HG03175 (cell line): ENCODE data around the gene TRIAP1.
"Not testable (repeated sequence)": the region's sequence is repeated elsewhere in the genome, so short reads cannot be mapped to it uniquely, and the experiment has no call there.

Experiments
- ATAC-seq: cut with Tn5 transposase; IDR thresholded peaks from one replicate; pipeline ENCODE4 v1.9.1; 2021; ENCODE audit warnings: mild to moderate bottlenecking, moderate library complexity; ENCODE audit not compliant: unreplicated experiment

TRIAP1 gene

GRCh38 chr12:120468821-120469449 lies 22.8 kb upstream of the TRIAP1 start:
- peak; percentile 16 for ATAC-seq

- no peak for ATAC-seq
Measured at GRCh38 chr12:120468325-120468820, 22.2 kb upstream of the TRIAP1 start.

- no peak for ATAC-seq
Measured at GRCh38 chr12:120467439-120467838, 21.3 kb upstream of the TRIAP1 start.

GRCh38 chr12:120466560-120467315 lies 20.6 kb upstream of the TRIAP1 start:
- no peak for ATAC-seq

GRCh38 chr12:120465756-120466155 lies 19.6 kb upstream of the TRIAP1 start:
- no peak for ATAC-seq

- no peak for ATAC-seq
Measured at GRCh38 chr12:120463712-120464111, 17.5 kb upstream of the TRIAP1 start.

- no peak for ATAC-seq
Measured at GRCh38 chr12:120462099-120462640, 16.0 kb upstream of the TRIAP1 start.

GRCh38 chr12:120460157-120460556 lies 14.0 kb upstream of the TRIAP1 start:
- no peak for ATAC-seq

- ATAC-seq, result no peak
Measured at GRCh38 chr12:120457133-120457532, 10.9 kb upstream of the TRIAP1 start.

- no peak for ATAC-seq
Measured at GRCh38 chr12:120455302-120455701, 9.1 kb upstream of the TRIAP1 start.

- peak; percentile 68 for ATAC-seq
Measured at GRCh38 chr12:120453977-120454376, 7.8 kb upstream of the TRIAP1 start.

- no peak for ATAC-seq
Measured at GRCh38 chr12:120453060-120453750, 7.0 kb upstream of the TRIAP1 start.

- ATAC-seq, result not testable (repeated sequence)
Measured at GRCh38 chr12:120452524-120452923, 6.3 kb upstream of the TRIAP1 start.

- ATAC-seq, result no peak
Measured at GRCh38 chr12:120447992-120448391, 1.8 kb upstream of the TRIAP1 start.

- not testable (repeated sequence) for ATAC-seq
Measured at GRCh38 chr12:120446844-120447178, 627 bp upstream of the TRIAP1 start.

- no peak for ATAC-seq
Measured at GRCh38 chr12:120444676-120445075, 1.5 kb downstream of the TRIAP1 start.

GRCh38 chr12:120439646-120440247 lies 6.4 kb downstream of the TRIAP1 start:
- peak; percentile 31 for ATAC-seq

GRCh38 chr12:120438495-120439198 lies 7.5 kb downstream of the TRIAP1 start:
- ATAC-seq, result no peak

GRCh38 chr12:120437735-120438494 lies 8.3 kb downstream of the TRIAP1 start, which contains the start of gene COX6A1:
Gene COX6A1 (plus strand): TSS chr12:120438113. CDS start chr12:120438127, 14 bp downstream.
- ATAC-seq, result peak; percentile 92
